NB4 (cell line): ENCODE results near the gene BIK.
A peak's percentile ranks its signal among the peaks of the same experiment; 100 is the strongest.

Experiments
- CTCF ChIP-seq: IDR thresholded peaks from one replicate; pipeline ENCODE4 v1.5.1; 2012; ENCODE audit warnings: low read depth, low read length
- MYC ChIP-seq: IDR thresholded peaks from 2 replicates; pipeline ENCODE4 v1.6.1; 2011; ENCODE audit warnings: low read depth, low read length
- POLR2A ChIP-seq: IDR thresholded peaks from 2 replicates; pipeline ENCODE4 v1.6.1; 2011; ENCODE audit warnings: mild to moderate bottlenecking; ENCODE audit not compliant: insufficient read length; ENCODE audit errors: extremely low read depth

- peak; percentile 44 for TF ChIP-seq POLR2A
- no peak for TF ChIP-seq CTCF
- TF ChIP-seq MYC: peak; percentile 59; the same call in 1 of the 2 replicates
These were observed 32.5 kb downstream of the BIK start, which contains the start of gene MCAT for GRCh38 chr22:43142880-43143562.
